AG09309 (cell line): ENCODE results near the gene MYOZ1.
A peak's percentile ranks its signal among the peaks of the same experiment; 100 is the strongest.

ENCODE experiments used
- DNase-seq: peaks from one replicate; pipeline ENCODE4 v3.0.0-alpha.2; 2010; ENCODE audit warnings: low read depth
- H3K4me3 ChIP-seq: 2 replicates; pipeline ENCODE4 v1.5.1; 2011; ENCODE audit warnings: mild to moderate bottlenecking, low read depth, low read length, moderate library complexity; ENCODE audit not compliant: control insufficient read depth
- CTCF ChIP-seq: IDR thresholded peaks from 2 replicates; pipeline ENCODE4 v1.5.1; 2011; ENCODE audit warnings: mild to moderate bottlenecking, low read depth, low read length, inconsistent platforms; ENCODE audit not compliant: insufficient read depth, control insufficient read depth; ENCODE audit errors: missing control alignments

Gene MYOZ1

GRCh38 chr10:73655257-73655989, 14.1 kb upstream of the MYOZ1 start:
- TF ChIP-seq CTCF, result no peak
- DNase-seq, result no peak
- H3K4me3 ChIP-seq, result no peak overlapping the region

GRCh38 chr10:73653701-73654100, 12.4 kb upstream of the MYOZ1 start:
- DNase-seq, result no peak
- no peak overlapping the region for H3K4me3 ChIP-seq
- peak; percentile 4 for TF ChIP-seq CTCF

GRCh38 chr10:73653195-73653594, 11.9 kb upstream of the MYOZ1 start:
- H3K4me3 ChIP-seq, result no peak overlapping the region
- TF ChIP-seq CTCF, result no peak
- no peak for DNase-seq

- peak; percentile 13 for DNase-seq
- no peak for TF ChIP-seq CTCF
Observed at GRCh38 chr10:73650537-73651331, 9.5 kb upstream of the MYOZ1 start.

GRCh38 chr10:73649876-73650536, 8.7 kb upstream of the MYOZ1 start:
- H3K4me3 ChIP-seq, result no peak overlapping the region
- no peak for TF ChIP-seq CTCF
- DNase-seq, result no peak

More at GRCh38 chr10:73650537-73651331, 9.5 kb upstream of the MYOZ1 start:
- no peak overlapping the region for H3K4me3 ChIP-seq

- no peak overlapping the region for H3K4me3 ChIP-seq
- no peak for DNase-seq
- TF ChIP-seq CTCF, result no peak
Observed at GRCh38 chr10:73648975-73649829, 7.9 kb upstream of the MYOZ1 start.
